Thyroid gland (tissue), 4 donors: Measurements from ENCODE around the gene KIAA1143.

Source experiments
- POLR2A ChIP-seq, 2 donors: fragments of 450-650 bp; IDR thresholded peaks; one replicate each; pipeline ENCODE4 v1.6.1; 2017; ENCODE audit warnings: antibody characterized with exemption in 2 of 2, mild to moderate bottlenecking in 2 of 2, moderate library complexity in 1 of 2
- TF ChIP-seq, protein P1 (sequence below), 6 experiments: fragments of 200-600 bp in 3 of 6; fragments of 450-650 bp in 3 of 6; sonication (generic) in 3 of 6; IDR thresholded peaks; one replicate each; pipeline ENCODE4 v1.5.1; 2016 to 2019; ENCODE audit warnings: antibody characterized with exemption in 6 of 6, mild to moderate bottlenecking in 2 of 6, inconsistent platforms in 1 of 6, moderate library complexity in 1 of 6

DNA sequence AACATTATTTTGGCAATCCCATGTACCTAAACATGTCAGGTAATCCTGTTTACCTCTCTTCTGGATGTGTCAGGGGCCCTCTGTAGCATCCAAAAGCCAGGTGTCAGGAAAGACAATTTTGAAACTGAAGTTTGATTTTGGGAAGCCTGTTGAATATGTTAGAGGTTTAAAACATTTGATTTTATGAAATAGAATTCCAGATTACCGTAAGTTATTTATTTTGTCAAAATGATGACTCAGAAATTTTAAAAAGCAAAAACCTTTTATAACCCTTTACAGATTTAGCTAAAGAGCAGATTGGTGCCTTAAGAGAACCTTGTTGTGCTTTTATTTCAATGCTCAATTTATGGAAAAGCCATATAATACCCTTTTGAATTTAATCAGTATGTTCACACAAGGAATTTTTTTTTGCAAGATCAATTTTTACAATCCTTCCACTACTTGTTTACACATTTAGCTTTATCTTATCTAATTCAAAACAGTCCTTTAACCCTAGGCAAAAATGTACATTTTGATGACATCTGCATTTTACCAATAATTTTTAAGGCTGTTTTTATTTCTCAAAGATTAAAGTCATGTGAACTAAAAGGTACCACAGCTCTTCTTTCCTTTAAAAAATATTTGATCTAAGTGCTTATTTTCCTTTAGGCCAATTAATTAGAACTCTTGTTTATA lies 10.1 kb upstream of the KIAA1143 start:
- TF ChIP-seq, protein P1, sequence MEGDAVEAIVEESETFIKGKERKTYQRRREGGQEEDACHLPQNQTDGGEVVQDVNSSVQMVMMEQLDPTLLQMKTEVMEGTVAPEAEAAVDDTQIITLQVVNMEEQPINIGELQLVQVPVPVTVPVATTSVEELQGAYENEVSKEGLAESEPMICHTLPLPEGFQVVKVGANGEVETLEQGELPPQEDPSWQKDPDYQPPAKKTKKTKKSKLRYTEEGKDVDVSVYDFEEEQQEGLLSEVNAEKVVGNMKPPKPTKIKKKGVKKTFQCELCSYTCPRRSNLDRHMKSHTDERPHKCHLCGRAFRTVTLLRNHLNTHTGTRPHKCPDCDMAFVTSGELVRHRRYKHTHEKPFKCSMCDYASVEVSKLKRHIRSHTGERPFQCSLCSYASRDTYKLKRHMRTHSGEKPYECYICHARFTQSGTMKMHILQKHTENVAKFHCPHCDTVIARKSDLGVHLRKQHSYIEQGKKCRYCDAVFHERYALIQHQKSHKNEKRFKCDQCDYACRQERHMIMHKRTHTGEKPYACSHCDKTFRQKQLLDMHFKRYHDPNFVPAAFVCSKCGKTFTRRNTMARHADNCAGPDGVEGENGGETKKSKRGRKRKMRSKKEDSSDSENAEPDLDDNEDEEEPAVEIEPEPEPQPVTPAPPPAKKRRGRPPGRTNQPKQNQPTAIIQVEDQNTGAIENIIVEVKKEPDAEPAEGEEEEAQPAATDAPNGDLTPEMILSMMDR (IDR thresholded peaks at IDR 0.05): no peak
- TF ChIP-seq POLR2A (IDR thresholded peaks at IDR 0.05): no peak
